Gastroesophageal sphincter (tissue), 4 donors: ENCODE data around the gene TMTC1. TPM values are rescaled to one million over a fixed set of nuclear protein-coding genes. Genes with fewer than 3 reads are reported as not detected.

Experiments
- ATAC-seq: fragments of 150-250 bp; one replicate; pipeline ENCODE4 v1.9.1; 2016; ENCODE audit warnings: mild to moderate bottlenecking, moderate library complexity
- H3K27ac ChIP-seq, 4 donors: fragments of 200-600 bp; sonication (generic) in 3 of 4; 1 replicate in 3 of 4; 2 replicates in 1 of 4; pipeline ENCODE4 v1.5.1; 2016 to 2019
- H3K27me3 ChIP-seq: fragments of 200-600 bp; sonication (generic); one replicate; pipeline ENCODE4 v1.5.1; 2019
- H3K36me3 ChIP-seq, 2 donors: fragments of 200-600 bp; sonication (generic); one replicate each; pipeline ENCODE4 v1.5.1; 2019; ENCODE audit warnings: control low read depth in 1 of 2
- H3K4me1 ChIP-seq, 3 donors: fragments of 200-600 bp; sonication (generic); 1 replicate in 2 of 3; 2 replicates in 1 of 3; pipeline ENCODE4 v1.5.1; 2016 to 2019; ENCODE audit warnings: control low read depth in 2 of 3
- H3K4me3 ChIP-seq, 2 donors: fragments of 200-600 bp; sonication (generic); one replicate each; pipeline ENCODE4 v1.5.1; 2019; ENCODE audit warnings: mild to moderate bottlenecking in 1 of 2, moderate library complexity in 1 of 2
- H3K9me3 ChIP-seq, 3 donors: fragments of 200-600 bp; sonication (generic); one replicate each; pipeline ENCODE4 v1.5.1; 2017 to 2019; ENCODE audit warnings: control low read depth in 2 of 3
- CTCF ChIP-seq, 4 experiments: fragments of 200-600 bp in 2 of 4; fragments of 450-650 bp in 2 of 4; sonication (generic) in 1 of 4; IDR thresholded peaks; one replicate each; pipeline ENCODE4 v1.5.1; 2017 to 2019; ENCODE audit warnings: antibody characterized with exemption in 4 of 4, mild to moderate bottlenecking in 2 of 4, moderate library complexity in 2 of 4
- EP300 ChIP-seq: sonication (generic); formaldehyde crosslinking; IDR thresholded peaks from one replicate; pipeline ENCODE4 v1.6.1; 2017; ENCODE audit warnings: antibody characterized with exemption, mild to moderate bottlenecking
- POLR2A ChIP-seq, 2 donors: fragments of 450-650 bp; IDR thresholded peaks; one replicate each; pipeline ENCODE4 v1.6.1; 2017; ENCODE audit warnings: antibody characterized with exemption in 2 of 2, mild to moderate bottlenecking in 2 of 2, moderate library complexity in 1 of 2
- POLR2AphosphoS5 ChIP-seq: sonication (generic); formaldehyde crosslinking; IDR thresholded peaks from one replicate; pipeline ENCODE4 v1.6.1; 2017; ENCODE audit warnings: antibody characterized with exemption
- WGBS, 2 donors: methylation state at CpG; one replicate each; pipeline ENCODE4 v1.1.5; 2018; ENCODE audit warnings: low coverage in 1 of 2; 5-methylcytosine and 5-hydroxymethylcytosine counted together
- total RNA-seq, 4 donors: library from RNA; depleted of rRNA; stranded (reverse); fragments of >200 nt; gene quantifications; one replicate each; pipeline ENCODE4 v1.1.0, GENCODE V29; 2016

The TMTC1 gene
- total RNA-seq, 4 donors from 2014 or later: 94.0 to 190 (median 117) TPM

- Histone ChIP-seq H3K27ac (no peak overlapping the region), H3K4me3 (no peak overlapping the region), H3K36me3 (peaks cover 0 to 61% of the 10 kb centered on the region in 2 donors), H3K27me3 (no peaks in the 10 kb centered on the region), H3K9me3 (no peaks in the 10 kb centered on the region), H3K4me1 (no peaks in the 10 kb centered on the region)
- ATAC-seq: no peak
- 100% methylated on average over 2 of the region's 2 CpGs; no CpG with 5 or more reads in 1 of the 2 donors for WGBS, 2 donors
- no peak for TF ChIP-seq EP300
- TF ChIP-seq POLR2AphosphoS5: no peak
- no peak for TF ChIP-seq CTCF (IDR thresholded peaks at IDR 0.05)
- no peak for TF ChIP-seq POLR2A (IDR thresholded peaks at IDR 0.05)
Measured at GRCh38 chr12:29518407-29518806, 265.3 kb downstream of the TMTC1 start.

GRCh38 chr12:29517264-29517663 lies 266.5 kb downstream of the TMTC1 start:
- H3K4me3 ChIP-seq: no peak overlapping the region
- no peak overlapping the region for H3K27ac ChIP-seq
- no peaks in the 10 kb centered on the region for H3K27me3 ChIP-seq
- no peaks in the 10 kb centered on the region for H3K4me1 ChIP-seq
- peaks cover 0 to 72% of the 10 kb centered on the region in 2 donors for H3K36me3 ChIP-seq
- WGBS, 2 donors: 78 to 87% methylated on average over 6 of the region's 7 CpGs
- no peaks in the 10 kb centered on the region for H3K9me3 ChIP-seq
- no peak for ATAC-seq
- TF ChIP-seq CTCF (IDR thresholded peaks at IDR 0.05): no peak
- no peak for TF ChIP-seq EP300
- TF ChIP-seq POLR2A (IDR thresholded peaks at IDR 0.05): no peak
- TF ChIP-seq POLR2AphosphoS5: no peak

- H3K27ac ChIP-seq: no peak overlapping the region
- H3K4me3 ChIP-seq: no peak overlapping the region
- no peaks in the 10 kb centered on the region for H3K9me3 ChIP-seq
- no peaks in the 10 kb centered on the region for H3K27me3 ChIP-seq
- ATAC-seq: no peak
- H3K4me1 ChIP-seq: no peaks in the 10 kb centered on the region
- H3K36me3 ChIP-seq: peaks cover 0 to 80% of the 10 kb centered on the region in 2 donors
- no peak for TF ChIP-seq CTCF (IDR thresholded peaks at IDR 0.05)
- no peak for TF ChIP-seq POLR2AphosphoS5
- TF ChIP-seq EP300: no peak
- no peak for TF ChIP-seq POLR2A (IDR thresholded peaks at IDR 0.05)
- WGBS, 2 donors: 83 to 87% methylated on average over 1 to 2 of the region's 2 CpGs
Measured at GRCh38 chr12:29516431-29516875, 267.3 kb downstream of the TMTC1 start.

GRCh38 chr12:29510591-29511185 lies 273.1 kb downstream of the TMTC1 start:
- TF ChIP-seq EP300 (no peak), CTCF (IDR thresholded peaks at IDR 0.05) (no peak), POLR2AphosphoS5 (no peak), POLR2A (IDR thresholded peaks at IDR 0.05) (no peak)

GRCh38 chr12:29509503-29509902 lies 274.2 kb downstream of the TMTC1 start:
- TF ChIP-seq EP300 (no peak), CTCF (IDR thresholded peaks at IDR 0.05) (no peak), POLR2AphosphoS5 (no peak), POLR2A (IDR thresholded peaks at IDR 0.05) (no peak)
- no peak overlapping the region for H3K27ac ChIP-seq
- H3K9me3 ChIP-seq: no peaks in the 10 kb centered on the region
- 100% methylated on average over 1 of the region's 1 CpG; no CpG with 5 or more reads in 1 of the 2 donors for WGBS, 2 donors
- no peak overlapping the region for H3K4me3 ChIP-seq
- peaks cover 0 to 4% (median 0%) of the 10 kb centered on the region in 3 donors for H3K4me1 ChIP-seq
- no peak for ATAC-seq
- H3K27me3 ChIP-seq: no peaks in the 10 kb centered on the region
- peaks cover 0 to 82% of the 10 kb centered on the region in 2 donors for H3K36me3 ChIP-seq

More at GRCh38 chr12:29510591-29511185, 273.1 kb downstream of the TMTC1 start:
- Histone ChIP-seq H3K36me3 (peaks cover 0 to 85% of the 10 kb centered on the region in 2 donors), H3K4me1 (no peaks in the 10 kb centered on the region), H3K4me3 (no peak overlapping the region), H3K27me3 (no peaks in the 10 kb centered on the region), H3K9me3 (no peaks in the 10 kb centered on the region), H3K27ac (no peak overlapping the region)
- 80 to 83% methylated on average over 6 of the region's 6 CpGs for WGBS, 2 donors
- no peak for ATAC-seq
